GM19395 (cell line): ENCODE results near the gene SHMT2.
"Not testable (repeated sequence)": the region's sequence is repeated elsewhere in the genome, so short reads cannot be mapped to it uniquely, and the experiment has no call there.

Source experiments
- ATAC-seq: cut with Tn5 transposase; IDR thresholded peaks from one replicate; pipeline ENCODE4 v1.9.1; 2021; ENCODE audit warnings: mild to moderate bottlenecking, moderate library complexity; ENCODE audit not compliant: unreplicated experiment

SHMT2 gene

GRCh38 chr12:57258977-57259970 is 29.8 kb downstream of the SHMT2 start:
- ATAC-seq = no peak

GRCh38 chr12:57260366-57260765 is 30.9 kb downstream of the SHMT2 start:
- ATAC-seq = no peak

GRCh38 chr12:57261428-57261865 is 31.9 kb downstream of the SHMT2 start:
- no peak for ATAC-seq

GRCh38 chr12:57262126-57262822 is 32.8 kb downstream of the SHMT2 start:
- ATAC-seq = no peak

- ATAC-seq = no peak
Measured at GRCh38 chr12:57263096-57263495, 33.6 kb downstream of the SHMT2 start.

GRCh38 chr12:57266681-57267080 is 37.2 kb downstream of the SHMT2 start:
- ATAC-seq = no peak

GRCh38 chr12:57268264-57268663 is 38.8 kb downstream of the SHMT2 start:
- ATAC-seq = no peak

GRCh38 chr12:57270966-57271470 is 41.5 kb downstream of the SHMT2 start:
- no peak for ATAC-seq

GRCh38 chr12:57272337-57273151 is 43.0 kb downstream of the SHMT2 start:
- no peak for ATAC-seq

GRCh38 chr12:57273516-57273915 is 44.0 kb downstream of the SHMT2 start:
- no peak for ATAC-seq

GRCh38 chr12:57276233-57276632 is 46.7 kb downstream of the SHMT2 start:
- not testable (repeated sequence) for ATAC-seq

GRCh38 chr12:57276935-57277563 is 47.5 kb downstream of the SHMT2 start:
- no peak for ATAC-seq

GRCh38 chr12:57278465-57279381 is 49.2 kb downstream of the SHMT2 start:
- no peak for ATAC-seq

- peak; percentile 96 for ATAC-seq
Measured at GRCh38 chr12:57280211-57281062, 50.9 kb downstream of the SHMT2 start.

- not testable (repeated sequence) for ATAC-seq
Measured at GRCh38 chr12:57282073-57282472, 52.6 kb downstream of the SHMT2 start.
